Activated CD4-positive, alpha-beta T cell treated with anti-CD3 and anti-CD28 coated beads, Interleukin-2, amount 50 U/mL, for 4 hours (primary cell): ENCODE results near the gene RHOH.
A peak's percentile ranks its signal among the peaks of the same experiment; 100 is the strongest.
"Not testable (repeated sequence)": the region's sequence is repeated elsewhere in the genome, so short reads cannot be mapped to it uniquely, and the experiment has no call there.

Experiments used
- DNase-seq, 2 experiments: peaks; one replicate each; pipeline ENCODE4 v3.0.0-alpha.2; 2020

RHOH gene

DNA sequence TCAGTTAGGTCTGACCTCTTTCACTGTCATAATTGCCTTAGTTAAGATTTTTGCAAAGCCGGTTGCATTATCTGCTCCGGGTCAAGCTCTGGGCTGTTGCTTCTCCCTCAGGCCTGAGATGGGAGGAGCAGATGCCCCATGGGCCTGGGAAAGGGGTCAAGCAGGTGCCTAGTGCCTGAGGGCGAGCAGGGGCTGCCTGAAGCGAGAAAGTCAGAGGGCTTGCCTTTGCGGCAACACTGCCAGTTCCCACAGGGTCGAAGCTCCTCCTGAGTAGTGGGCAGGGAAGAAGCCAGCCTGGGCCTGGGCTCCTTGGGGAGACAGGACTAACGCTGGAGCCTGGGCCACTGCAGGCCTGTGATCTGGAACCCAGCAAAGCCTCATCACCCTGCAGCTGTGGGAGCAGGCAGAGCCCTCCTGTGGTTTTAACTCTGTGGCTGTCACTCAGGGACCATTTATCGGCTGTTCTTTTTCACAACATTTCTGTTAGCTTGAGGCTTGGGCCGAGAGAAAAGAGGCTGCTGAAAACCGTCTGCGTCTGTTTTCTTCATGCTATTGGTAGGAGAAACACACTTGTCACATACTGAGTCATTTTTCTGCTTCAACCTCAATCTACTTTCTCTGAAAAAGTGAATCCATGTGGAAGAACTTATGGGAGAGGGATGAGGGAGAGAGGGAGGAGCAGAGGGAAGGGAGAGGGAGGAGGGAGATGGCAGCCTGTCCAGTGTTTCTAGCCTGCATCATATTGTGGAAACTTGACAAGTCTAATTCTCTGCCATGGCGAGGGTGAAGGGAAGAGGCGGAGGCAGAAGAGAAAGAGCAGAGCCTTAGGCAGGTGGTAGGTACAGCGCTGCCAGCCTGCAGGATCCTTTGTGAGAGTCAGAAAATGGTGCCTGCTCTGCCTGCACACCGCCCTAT lies 68.4 kb downstream of the RHOH start:
- DNase-seq: no peak

DNA sequence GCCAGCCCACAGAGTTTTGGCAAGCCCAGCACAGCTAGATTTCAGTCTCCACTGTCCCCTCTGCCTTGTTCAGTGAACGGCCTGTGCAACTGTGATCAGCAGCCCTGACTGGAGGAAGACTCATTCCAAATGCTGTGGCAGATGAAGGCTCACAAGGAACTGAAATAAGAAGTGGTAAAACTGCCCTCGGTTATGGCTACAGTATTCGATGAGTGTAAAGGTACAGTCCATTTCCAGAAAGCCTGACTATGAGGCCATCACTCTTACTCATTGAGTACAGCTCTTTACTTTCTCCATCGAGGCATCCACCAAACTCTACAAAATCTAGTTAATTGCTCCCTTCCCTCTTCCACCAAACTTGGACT lies 69.1 kb downstream of the RHOH start:
- no peak for DNase-seq

DNA sequence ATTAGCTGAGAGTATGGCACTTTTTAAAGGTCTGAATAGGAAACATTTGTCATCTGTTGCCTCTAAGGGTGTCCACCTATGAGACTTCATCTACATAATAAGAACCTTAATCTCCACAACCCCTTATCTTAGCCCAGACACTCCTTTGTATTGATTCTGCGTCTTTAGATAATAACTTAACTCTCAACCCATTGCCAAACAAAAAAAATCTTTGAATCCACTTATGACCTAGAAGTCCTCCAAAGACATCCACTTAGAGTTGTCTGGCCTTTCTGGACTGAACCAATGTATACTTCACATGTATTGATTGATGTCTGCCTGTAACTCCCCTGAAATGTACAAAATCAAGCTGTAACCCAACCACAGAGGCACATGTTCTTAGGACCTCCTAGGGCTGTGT lies 72.3 kb downstream of the RHOH start:
- DNase-seq: no peak

DNA sequence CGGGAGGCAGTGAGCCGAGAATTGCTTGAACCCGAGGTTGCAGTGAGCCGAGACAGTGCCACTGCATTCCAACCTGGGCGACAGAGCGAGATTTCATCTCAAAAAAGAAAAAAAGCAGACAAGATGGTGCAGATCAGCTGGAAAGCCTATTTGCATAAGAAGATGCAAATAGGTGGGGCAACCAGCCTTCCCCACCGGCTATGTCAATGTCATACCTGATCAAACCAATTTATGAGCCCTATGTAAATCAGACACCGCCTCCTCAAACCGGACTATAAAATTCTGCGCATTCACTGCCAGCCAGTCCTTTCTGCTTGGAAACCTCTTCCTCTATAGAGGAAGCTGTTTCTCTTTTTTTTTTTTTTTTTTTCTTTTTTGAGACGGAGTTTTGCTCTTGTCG lies 73.8 kb downstream of the RHOH start:
- no peak for DNase-seq

DNA sequence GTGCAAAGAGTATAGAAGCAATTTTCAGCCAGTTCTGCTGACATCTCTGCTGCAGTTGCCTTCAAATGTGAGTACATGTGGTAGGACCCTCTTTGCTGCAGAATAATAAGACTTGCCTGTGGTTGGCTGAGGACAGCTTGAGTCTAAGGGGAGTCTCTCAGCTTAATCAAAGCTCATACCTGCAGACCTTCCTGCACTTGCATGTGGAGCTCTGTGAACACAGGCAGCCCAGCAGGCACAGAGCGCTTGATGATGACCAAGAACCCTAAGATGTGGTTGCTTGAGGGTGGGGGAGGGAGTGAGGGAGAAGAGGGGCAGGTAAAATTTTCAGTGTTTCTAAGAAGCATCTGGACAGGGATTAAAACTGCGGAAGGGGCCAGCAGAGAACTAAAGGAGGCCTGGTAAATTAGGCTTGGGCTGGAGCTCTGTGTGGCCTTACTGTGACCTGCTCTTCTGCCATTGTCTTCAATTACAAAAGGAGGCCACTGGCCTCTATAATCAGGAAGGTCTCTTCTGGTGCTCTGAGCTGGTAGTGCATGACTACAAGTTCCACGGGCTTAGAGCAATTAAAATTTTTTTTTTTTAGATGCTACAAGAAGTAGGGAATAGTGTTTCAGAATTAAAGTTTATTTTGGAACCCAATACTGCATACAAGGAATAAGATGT lies 78.4 kb downstream of the RHOH start:
- no peak for DNase-seq

DNA sequence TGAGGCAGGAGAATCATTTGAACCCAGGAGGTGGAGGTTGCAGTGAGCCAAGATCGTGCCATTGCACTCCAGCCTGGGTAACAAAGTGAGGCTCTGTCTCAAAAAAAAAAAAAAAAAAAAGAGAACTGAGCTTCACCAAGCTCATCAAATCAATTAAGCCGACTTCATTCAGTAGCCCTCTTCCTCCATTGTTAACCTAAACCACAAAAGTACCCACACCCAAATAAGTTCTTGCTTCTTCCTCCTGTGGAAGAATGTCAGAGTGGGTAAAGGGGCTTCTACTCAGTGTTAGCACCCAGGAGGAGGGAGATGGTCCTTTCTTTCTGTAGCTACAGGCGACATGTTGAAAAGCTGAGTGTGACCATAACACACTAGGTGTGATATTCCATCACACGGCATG lies 79.7 kb downstream of the RHOH start:
- no peak for DNase-seq

DNA sequence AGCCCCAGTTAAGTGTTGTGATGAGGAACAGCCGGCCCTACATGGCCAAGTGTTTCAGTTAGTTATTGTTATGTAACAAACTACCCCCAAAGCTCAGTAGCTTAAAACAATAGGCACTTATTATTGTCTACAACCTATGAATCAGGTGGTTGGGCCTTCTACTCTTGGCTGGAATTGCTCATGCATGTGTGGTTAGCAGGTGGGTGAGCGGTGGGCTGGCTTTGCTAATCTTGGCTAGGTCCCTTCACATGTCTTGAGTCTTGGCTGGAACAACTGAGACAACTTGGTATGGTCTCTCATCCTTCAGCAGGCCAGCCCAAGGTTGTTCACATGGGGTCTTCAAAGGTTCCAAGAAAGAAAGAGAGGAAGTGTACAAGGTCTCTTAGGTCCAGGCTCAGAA lies 83.8 kb downstream of the RHOH start:
- DNase-seq: peak in 1 of 2 experiments; percentile 49

DNA sequence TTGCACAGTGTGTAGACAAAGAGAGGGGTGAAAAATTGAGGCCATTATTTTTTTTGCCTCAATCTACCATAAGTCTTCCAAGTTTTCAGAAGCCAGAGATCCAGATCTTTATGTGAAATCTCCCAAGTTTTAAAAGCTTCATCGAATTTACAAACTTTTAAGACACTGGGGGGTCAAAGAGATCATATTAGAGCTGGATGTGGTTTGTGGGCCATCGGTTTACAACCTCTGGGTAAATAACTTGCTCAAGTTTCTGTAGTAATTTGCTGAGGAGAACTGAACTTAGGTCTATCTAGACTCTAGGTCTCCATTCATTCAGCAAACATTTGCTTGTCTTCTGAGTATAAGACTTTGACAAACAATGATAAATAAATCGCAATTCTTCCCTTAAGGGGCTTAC lies 84.3 kb downstream of the RHOH start:
- DNase-seq: no peak

DNA sequence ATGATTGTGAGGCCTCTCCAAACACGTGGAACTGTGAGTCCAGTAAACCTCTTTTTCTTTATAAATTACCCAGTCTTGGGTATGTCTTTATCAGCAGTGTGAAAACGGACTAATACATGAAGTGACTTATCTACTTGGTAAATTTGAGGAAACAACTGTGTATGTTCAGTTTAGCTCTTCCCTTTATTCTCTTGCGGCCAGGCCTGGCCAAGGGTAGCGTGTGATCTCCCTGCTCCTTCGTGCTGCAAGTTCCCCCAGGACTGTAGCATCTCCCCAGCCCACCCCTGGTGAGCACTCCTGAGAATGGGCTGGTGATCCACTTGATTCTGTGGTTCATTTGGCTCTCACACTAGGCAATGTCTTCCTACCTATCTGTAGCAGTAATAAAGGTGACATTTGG lies 85.1 kb downstream of the RHOH start:
- no peak for DNase-seq

DNA sequence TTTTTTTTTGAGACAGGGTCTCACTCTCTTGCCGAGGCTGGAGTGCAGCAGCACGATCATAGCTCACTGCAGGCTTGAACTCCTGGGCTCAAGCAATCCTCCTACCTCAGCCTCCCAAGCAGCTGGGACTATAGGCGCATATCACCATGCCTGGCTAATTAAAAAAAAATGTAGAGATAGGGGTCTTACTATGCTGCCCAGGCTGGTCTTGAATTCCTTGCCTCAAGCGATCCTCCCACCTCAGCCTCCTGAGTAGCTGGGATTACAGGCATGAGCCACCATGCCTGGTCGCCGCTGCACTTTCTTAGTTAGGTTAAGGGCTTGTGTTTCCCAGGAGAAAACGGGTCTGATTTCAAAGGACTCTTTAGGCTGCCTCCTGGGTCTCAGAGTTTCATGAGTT lies 86.0 kb downstream of the RHOH start:
- not testable (repeated sequence) for DNase-seq

DNA sequence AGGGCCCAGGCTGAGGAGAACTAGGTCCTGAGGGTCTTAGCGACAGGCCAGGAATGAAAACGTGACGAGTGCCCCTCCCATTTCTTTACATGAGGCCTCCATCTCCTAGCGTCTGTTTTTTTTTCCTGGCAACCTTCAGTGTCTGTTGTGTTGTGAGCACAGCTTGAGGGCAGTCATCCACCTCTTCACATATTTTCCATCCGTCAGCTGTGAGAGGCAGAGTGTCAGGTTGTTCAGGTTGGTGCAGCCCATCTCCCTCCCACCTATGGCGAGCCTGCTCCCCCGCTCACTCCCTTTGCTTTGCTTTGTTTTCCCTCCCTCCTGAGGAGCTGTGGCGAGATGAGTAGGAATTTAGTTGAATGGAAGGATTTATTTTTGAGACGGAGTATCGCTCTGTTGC lies 86.6 kb downstream of the RHOH start:
- peak; percentile 44 to 58 for DNase-seq

DNA sequence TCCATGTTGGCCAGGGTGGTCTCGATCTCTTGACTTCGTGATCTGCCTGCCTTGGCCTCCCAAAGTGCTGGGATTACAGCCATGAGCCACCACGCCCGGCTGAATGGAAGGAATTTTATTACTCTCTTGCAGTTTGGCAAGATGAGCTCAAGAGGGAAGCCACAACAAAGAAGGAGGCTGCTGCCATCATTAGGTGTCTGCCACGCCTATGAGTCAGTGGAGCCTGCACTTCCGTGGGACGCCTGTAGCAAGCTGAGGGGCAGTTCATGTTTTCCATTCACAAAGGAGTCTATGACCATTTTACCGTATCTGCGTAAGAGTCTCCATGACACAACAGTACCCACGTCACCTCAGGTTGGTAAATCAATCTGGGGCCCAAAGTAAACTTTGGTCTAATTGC lies 87.1 kb downstream of the RHOH start:
- DNase-seq: peak; percentile 85 to 88

DNA sequence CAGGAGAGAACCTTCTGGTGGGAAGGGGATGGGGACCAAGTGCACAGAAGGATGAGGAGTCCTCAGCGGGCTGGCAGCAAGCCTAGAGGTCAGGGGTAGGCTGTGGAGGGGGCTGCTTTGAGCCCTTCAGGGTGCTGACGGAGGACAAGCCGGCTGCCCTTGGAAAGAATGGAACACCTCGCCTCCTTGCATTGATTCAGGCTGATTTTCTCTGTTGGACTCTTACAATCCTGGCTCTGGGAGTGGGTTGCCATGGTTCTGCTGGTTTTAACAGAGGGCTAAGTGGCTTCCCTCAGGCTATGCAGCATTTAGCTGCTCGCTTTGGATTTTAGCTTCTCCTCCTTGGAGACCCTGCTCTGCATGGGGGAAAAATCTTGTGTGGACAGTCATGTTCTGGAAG lies 88.9 kb downstream of the RHOH start:
- DNase-seq: no peak

DNA sequence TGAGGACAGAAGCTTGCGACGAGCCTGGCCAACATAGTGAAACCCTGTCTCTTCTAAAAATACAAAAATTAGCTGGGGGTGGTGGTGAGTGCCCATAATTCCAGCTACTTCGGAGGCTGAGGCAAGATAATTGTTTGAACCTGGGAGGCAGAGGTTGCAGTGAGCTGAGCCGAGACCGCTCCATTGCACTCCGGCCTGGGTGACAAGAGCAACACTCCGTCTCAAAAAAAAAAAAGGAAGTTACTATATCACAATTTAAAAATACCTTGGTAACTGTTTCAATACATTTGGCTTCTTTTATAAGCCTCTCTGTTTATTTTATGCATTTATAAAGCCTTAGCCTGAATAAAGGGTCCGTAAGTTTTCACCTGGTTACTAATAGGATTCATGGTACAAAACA lies 91.7 kb downstream of the RHOH start:
- DNase-seq: no peak

DNA sequence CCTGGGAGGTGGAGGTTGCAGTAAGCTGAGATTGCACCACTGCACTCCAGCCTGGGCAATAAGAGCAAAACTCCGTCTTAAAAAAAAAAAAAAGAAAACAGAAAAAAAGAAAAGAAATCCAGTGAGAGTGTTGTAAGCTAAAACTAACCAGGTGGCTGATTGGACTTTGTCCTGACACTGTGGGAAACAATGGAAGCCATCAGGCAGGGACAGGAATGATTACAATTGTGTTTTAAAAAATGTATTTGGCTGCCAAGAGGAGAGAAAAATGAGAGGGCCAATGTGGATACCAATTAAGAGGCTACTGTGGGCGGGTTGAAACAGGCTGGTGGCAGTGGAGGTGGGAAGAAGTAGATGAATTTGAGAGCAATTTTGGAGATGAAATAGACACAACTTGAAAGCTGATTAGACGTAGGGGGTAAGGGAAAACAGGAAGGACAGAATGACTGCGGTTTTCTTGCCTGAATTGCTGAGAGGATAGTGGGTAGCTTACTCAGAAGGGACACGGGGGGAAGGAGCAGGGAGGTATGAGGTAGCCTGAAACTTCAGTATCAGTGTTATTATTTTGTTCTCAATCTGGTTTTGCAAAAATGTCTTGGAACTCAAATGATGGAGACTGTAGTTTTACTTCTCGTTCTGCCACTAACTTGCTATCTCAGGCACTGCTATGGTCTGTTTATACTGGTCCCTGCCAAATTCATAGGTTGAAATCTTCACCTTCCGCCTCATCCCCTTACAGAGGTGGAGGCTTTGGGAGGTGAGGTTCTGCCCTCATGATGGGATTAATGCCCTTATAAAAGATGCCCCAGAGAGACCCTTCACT lies 92.7 kb downstream of the RHOH start:
- no peak for DNase-seq

DNA sequence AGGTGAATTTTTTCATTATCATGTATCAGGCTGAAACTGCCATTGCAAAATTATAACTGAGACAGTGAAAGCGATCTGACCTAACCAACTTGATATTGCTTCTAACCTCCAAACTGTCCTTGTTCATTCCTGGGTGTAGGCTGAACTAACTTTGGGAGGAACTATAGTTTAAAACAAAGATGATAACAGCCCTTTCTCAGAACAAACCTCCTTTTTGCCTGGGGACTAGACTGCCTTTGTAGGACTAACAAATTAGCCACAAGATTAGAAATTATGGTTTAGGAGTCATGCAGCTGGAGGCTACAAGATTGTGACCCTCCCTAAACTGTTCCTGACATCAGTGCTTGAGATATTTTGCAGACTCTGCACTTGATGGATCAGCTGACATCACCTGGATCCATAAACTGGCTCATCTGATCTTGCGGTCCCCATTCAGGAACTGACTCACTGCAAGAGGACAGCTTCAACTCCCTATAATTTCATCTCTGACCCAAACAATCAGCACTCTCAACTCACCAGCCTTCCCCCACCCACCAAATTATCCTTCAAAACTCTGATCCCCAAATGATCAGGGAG lies 93.9 kb downstream of the RHOH start:
- not testable (repeated sequence) for DNase-seq

DNA sequence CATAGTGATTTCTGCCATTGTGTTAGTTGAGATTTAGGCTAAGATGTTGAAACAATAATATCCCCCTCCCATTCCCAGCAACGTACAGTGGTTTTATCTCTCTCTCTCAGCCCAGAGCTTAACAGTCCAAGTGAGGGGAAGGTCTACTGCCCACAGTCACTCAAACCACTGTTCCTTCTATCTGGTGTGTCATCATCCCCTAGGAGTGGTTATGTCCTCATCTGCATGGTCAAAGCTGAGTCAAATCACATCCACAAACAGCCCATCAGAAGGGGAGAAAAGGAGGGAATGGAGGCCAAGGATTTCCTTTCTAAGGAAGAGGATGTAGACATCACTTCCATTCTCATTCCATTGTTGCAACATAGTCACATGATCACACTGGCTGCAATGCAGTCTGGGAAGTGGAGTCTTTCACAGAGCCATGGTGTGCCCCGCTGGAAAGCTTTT lies 95.5 kb downstream of the RHOH start:
- DNase-seq: no peak

DNA sequence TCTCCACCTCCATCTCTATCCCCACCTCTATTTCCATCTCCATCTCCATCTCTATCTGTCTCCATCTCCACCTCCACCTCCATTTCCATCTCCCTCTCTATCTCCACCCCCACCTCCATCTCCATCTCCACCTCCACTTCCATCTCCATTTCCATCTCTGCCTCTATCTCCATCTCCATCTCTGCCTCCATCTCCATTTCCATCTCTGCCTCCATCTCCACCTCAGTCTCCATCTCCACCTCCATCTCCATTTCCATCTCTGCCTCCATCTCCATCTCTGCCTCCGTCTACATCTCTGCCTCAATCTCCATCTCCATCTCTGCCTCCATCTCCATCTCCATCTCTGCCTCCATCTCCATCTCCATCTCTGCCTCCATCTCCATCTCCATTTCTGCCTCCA lies 97.5 kb downstream of the RHOH start:
- DNase-seq: no peak

DNA sequence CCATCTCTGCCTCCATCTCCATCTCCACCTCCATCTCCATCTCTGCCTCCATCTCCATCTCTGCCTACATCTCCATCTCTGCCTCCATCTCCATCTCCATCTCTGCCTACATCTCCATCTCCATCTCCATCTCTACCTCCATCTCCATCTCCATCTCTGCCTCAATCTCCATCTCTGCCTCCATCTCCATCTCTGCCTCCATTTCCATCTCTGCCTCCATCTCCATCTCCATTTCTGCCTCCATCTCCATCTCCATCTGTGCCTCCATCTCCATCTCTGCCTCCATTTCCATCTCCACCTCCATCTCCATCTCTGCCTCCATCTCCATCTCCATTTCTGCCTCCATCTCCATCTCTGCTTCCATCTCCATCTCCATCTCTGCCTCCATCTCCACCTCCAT lies 98.2 kb downstream of the RHOH start:
- not testable (repeated sequence) for DNase-seq

DNA sequence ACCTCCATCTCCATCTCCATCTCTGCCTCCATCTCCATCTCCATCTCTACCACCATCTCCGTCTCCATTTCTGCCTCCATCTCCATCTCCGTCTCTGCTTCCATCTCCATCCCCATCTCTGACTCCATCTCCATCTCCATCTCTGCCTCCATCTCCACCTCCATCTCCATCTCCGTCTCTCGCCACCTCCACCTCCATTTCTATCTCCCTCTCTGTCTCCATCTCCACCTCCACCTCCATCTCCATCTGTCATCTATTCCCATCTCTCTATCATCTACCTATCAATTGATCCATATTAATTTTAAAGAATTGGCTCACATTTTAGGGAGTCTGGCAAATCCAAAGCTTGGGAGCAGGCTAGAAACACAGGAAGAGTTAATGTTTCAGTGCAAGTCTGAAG lies 98.7 kb downstream of the RHOH start:
- no peak for DNase-seq
